Esophagus (tissue), 2 donors: ENCODE results near the gene CELA3B. TPM values are rescaled to one million over a fixed set of nuclear protein-coding genes. Genes with fewer than 3 reads are reported as not detected.
A peak's percentile ranks its signal among the peaks of the same experiment; 100 is the strongest.
"Not testable (repeated sequence)": the region's sequence is repeated elsewhere in the genome, so short reads cannot be mapped to it uniquely, and the experiment has no call there.

Experiments used
- H3K27ac ChIP-seq, 2 donors: one replicate each; pipeline ENCODE4 v1.5.1; 2013; ENCODE audit warnings: low read depth in 2 of 2, mild to moderate bottlenecking in 2 of 2, inconsistent platforms in 1 of 2, low read length in 1 of 2, moderate library complexity in 1 of 2
- H3K27me3 ChIP-seq, 2 donors: one replicate each; pipeline ENCODE4 v1.6.1; 2013; ENCODE audit warnings: low read length in 2 of 2, control low read depth in 1 of 2, mild to moderate bottlenecking in 1 of 2; ENCODE audit not compliant: insufficient read depth in 2 of 2, control insufficient read depth in 1 of 2
- H3K36me3 ChIP-seq, 2 donors: one replicate each; pipeline ENCODE4 v1.6.1; 2013; ENCODE audit warnings: low read length in 1 of 2; ENCODE audit not compliant: control insufficient read depth in 2 of 2, insufficient read depth in 2 of 2
- H3K4me1 ChIP-seq, 2 donors: one replicate each; pipeline ENCODE4 v1.6.1; 2013; ENCODE audit warnings: low read length in 1 of 2; ENCODE audit not compliant: control insufficient read depth in 2 of 2, insufficient read depth in 2 of 2
- H3K4me3 ChIP-seq, 2 donors: one replicate each; pipeline ENCODE4 v1.5.1; 2013; ENCODE audit warnings: low read length in 2 of 2, mild to moderate bottlenecking in 2 of 2, low read depth in 1 of 2, moderate library complexity in 1 of 2
- H3K9me3 ChIP-seq, 2 donors: one replicate each; pipeline ENCODE4 v1.6.1; 2013; ENCODE audit warnings: mild to moderate bottlenecking in 2 of 2, low read depth in 1 of 2, low read length in 1 of 2, moderate library complexity in 1 of 2; ENCODE audit not compliant: control insufficient read depth in 2 of 2, insufficient read depth in 1 of 2
- WGBS, 2 donors: extraction: QIAGEN DNeasy Blood & Tissue Kit; methylation state at CpG; one replicate each; pipeline ENCODE4 v1.1.7; 2013; 5-methylcytosine and 5-hydroxymethylcytosine counted together
- polyA plus RNA-seq, 2 donors: library from polyadenylated mRNA; stranded (reverse); fragments of 200-250 nt; gene quantifications; one replicate each; pipeline ENCODE4 v1.2.3, GENCODE V29; 2013
- donor health status: healthy with polysubstance abuse.
- donor health status: Bipolar disorder and iron deficiency.

The CELA3B gene
- polyA plus RNA-seq, 2 donors, result 0.18 to 1.1 TPM

GRCh38 chr1:21942959-21943640, 33.7 kb upstream of the CELA3B start:
- H3K9me3 ChIP-seq, H3K4me1 ChIP-seq, H3K4me3 ChIP-seq, H3K36me3 ChIP-seq, H3K27me3 ChIP-seq: not testable (repeated sequence)
- WGBS, 2 donors, result 65 to 70% methylated on average over 19 of the region's 19 CpGs
- peak overlapping the region; percentile 22 to 58 for H3K27ac ChIP-seq

DNA sequence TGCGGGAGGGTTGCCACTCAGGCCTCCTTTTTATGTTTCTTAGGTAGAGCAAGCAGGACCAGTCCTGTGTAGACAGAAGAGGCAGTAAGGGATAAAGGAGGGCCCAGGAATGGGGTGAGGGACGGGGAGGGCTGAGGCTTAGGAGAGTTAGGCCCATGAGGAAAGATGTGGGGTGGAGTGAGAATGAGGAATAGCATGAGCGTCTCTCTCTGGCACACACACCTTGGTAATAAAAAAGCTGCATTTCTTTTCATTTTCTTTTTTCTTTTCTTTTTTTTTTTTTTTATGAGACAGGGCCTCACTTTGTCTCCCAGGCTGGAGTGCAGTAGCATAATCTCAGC, 32.1 kb upstream of the CELA3B start:
- no peaks in the 10 kb centered on the region for H3K9me3 ChIP-seq
- peaks cover 0 to 3% of the 10 kb centered on the region in 2 donors for H3K4me1 ChIP-seq
- WGBS, 2 donors, result 33 to 53% methylated on average over 3 of the region's 3 CpGs
- H3K27ac ChIP-seq, result peak overlapping the region; percentile 68 to 76
- H3K27me3 ChIP-seq, result no peaks in the 10 kb centered on the region
- H3K36me3 ChIP-seq, result no peaks in the 10 kb centered on the region
- H3K4me3 ChIP-seq, result no peak overlapping the region

GRCh38 chr1:21946836-21947587, 29.8 kb upstream of the CELA3B start:
- peaks cover under 1 to 3% of the 10 kb centered on the region in 2 donors for H3K4me1 ChIP-seq
- 69 to 74% methylated on average over 11 of the region's 11 CpGs for WGBS, 2 donors
- H3K36me3 ChIP-seq, result no peaks in the 10 kb centered on the region
- H3K27ac ChIP-seq, result peak overlapping the region in 1 of 2 donors; percentile 8
- no peaks in the 10 kb centered on the region for H3K9me3 ChIP-seq
- no peak overlapping the region for H3K4me3 ChIP-seq
- H3K27me3 ChIP-seq, result no peaks in the 10 kb centered on the region

DNA sequence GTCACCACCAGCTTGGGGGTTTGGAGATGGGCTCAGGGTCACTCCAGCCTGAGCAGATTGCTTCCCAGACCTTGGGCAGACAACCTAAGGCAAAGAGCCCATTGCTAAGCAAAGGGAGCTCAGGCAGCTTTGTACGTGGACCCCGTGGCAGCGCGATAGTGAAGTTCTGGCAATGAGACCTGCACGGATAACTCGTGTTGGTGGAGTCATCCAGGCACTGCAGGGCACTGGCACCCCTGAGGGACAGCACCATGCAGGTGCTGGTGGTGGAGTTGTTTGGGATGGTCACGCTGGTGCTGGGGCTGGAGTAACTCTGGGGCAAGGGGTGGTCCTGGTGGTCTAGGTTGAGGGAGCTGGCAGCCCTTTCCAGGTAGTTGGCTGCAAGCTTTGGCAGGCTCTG, 26.1 kb upstream of the CELA3B start:
- 90 to 91% methylated on average over 7 of the region's 7 CpGs for WGBS, 2 donors
- no peaks in the 10 kb centered on the region for H3K36me3 ChIP-seq
- H3K9me3 ChIP-seq, result no peaks in the 10 kb centered on the region
- no peak overlapping the region for H3K27ac ChIP-seq
- H3K4me1 ChIP-seq, result peaks cover 3 to 4% of the 10 kb centered on the region in 2 donors
- no peak overlapping the region for H3K4me3 ChIP-seq
- H3K27me3 ChIP-seq, result no peaks in the 10 kb centered on the region

DNA sequence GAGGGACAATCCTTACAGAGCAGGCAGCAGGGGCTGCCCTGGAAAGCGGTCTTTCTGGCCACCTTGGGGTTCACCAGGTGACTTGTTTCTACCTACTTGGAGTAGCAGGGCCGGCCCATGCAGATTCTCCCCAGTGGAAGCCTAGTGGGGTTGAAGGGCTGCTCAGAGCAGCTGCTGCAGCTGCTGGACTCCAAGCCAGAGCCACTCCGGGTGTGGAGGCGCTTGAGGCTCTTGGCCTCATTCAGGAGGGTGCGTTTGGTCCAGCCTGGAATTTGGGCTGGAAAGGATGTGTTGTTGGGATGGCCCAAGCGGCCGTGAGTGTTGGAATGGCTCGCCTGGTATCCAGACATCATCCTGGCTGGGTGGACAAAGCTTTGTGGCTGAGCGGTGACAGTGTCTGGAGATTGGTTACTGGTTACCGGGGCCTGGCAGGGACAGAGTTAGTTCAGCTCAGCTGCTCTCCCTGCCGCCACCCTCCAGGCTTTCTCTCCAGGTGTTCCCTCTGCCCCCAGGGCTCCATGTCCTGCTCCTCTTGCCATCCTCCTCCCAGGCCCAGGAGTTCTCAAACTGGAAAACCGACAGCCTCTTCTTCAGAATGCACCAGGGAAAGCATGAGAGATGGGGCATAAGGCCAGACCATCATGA, 25.5 kb upstream of the CELA3B start:
- Histone ChIP-seq H3K27ac (no peak overlapping the region), H3K9me3 (no peaks in the 10 kb centered on the region), H3K36me3 (no peaks in the 10 kb centered on the region), H3K27me3 (no peaks in the 10 kb centered on the region), H3K4me1 (peaks cover 6 to 10% of the 10 kb centered on the region in 2 donors), H3K4me3 (no peak overlapping the region)
- WGBS, 2 donors, result 77 to 78% methylated on average over 12 of the region's 12 CpGs

DNA sequence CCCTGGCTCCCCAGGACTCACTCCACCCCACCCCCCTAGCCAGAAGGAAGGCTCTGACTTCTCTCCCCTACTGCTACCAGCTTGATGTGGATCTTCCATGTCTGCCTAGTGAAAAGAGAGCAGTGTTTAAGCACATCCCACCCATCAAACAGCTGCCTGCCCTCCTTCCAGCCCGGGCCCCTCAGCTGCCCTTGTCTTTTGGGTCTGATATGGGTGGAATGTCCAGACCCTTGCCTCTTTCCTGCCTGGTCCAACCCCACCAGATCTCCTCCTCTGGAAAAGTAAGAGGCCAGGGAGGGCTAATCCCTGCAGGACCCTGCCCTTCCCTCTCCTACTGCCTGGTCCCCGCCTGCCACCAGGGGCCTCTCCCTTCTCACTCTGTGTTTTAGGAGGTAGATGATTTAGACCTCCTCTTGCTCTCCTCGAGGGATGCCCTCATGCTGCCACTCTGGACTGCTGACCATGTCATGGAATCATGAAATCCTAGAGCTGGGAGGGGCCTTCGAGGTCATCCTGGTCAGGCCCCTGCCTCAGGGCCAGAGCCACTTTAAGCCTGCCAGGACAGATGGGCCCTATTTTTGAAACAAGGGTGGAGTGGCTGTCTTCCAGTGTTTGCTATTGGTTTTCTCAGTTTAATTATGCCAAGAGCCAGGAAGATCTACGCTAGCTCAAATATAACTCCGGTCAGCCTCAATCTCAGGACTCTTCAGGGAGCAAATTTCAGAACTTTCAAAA, 23.9 kb upstream of the CELA3B start:
- H3K9me3 ChIP-seq, result no peaks in the 10 kb centered on the region
- no peak overlapping the region for H3K27ac ChIP-seq
- H3K4me3 ChIP-seq, result no peak overlapping the region
- 78 to 84% methylated on average over 6 of the region's 6 CpGs for WGBS, 2 donors
- H3K4me1 ChIP-seq, result peaks cover 10 to 20% of the 10 kb centered on the region in 2 donors
- no peaks in the 10 kb centered on the region for H3K36me3 ChIP-seq
- H3K27me3 ChIP-seq, result no peaks in the 10 kb centered on the region

GRCh38 chr1:21955058-21955457, 21.8 kb upstream of the CELA3B start:
- peak overlapping the region in 1 of 2 donors; percentile 68 for H3K27ac ChIP-seq

DNA sequence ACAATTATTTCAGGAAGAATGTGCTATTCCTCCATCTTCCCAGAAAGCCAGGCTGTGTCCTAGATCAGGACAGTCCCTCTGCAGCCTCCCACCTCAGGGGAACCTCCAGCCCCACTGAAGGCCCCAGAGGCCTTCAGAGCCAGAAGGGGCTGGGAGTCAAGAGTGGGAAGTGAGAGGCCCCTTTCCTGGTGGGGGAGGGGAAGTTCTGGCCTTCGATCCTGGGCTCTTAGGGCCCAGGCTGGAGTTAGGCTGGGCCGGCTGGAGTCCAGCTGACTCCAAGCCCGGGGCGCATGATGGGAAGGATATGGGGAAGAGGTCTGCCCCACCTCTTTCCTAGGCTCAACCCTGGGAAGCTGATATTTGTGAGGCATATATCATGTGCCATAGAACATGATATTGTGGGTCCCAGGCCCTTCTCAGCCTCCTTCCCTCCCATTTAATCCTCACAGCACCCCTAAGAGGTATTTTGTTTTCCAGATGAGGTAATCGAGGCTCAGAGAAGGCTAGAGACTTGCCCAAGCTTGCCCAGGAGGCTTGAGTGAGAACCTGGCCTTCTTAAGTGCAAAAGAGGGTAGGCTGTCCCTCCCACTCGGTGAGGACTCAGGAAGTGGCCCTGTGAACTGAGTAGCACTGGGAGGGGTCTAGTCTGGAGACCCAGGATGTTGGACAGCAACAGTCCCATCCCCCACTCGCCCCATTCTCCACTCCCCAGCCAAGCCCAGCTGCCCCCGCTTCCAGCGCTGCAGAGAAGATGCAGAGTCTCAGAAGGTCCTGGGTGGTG, 21.1 kb upstream of the CELA3B start:
- Histone ChIP-seq H3K4me3 (no peak overlapping the region), H3K27me3 (no peaks in the 10 kb centered on the region), H3K36me3 (no peaks in the 10 kb centered on the region), H3K9me3 (no peaks in the 10 kb centered on the region), H3K27ac (peak overlapping the region; percentile 68 to 86), H3K4me1 (peaks cover 10 to 22% of the 10 kb centered on the region in 2 donors)
- WGBS, 2 donors, result 44 to 54% methylated on average over 9 of the region's 9 CpGs

More at GRCh38 chr1:21955058-21955457, 21.8 kb upstream of the CELA3B start:
- no peaks in the 10 kb centered on the region for H3K27me3 ChIP-seq
- H3K4me3 ChIP-seq, result no peak overlapping the region
- 64 to 65% methylated on average over 16 of the region's 16 CpGs for WGBS, 2 donors
- H3K9me3 ChIP-seq, result no peaks in the 10 kb centered on the region
- H3K36me3 ChIP-seq, result no peaks in the 10 kb centered on the region
- H3K4me1 ChIP-seq, result peaks cover 12 to 22% of the 10 kb centered on the region in 2 donors
